HG03378 (cell line): ENCODE measurements around the gene UIMC1.

ENCODE experiments used
- ATAC-seq: cut with Tn5 transposase; IDR thresholded peaks from one replicate; pipeline ENCODE4 v1.9.1; 2021; ENCODE audit warnings: mild to moderate bottlenecking, moderate library complexity; ENCODE audit not compliant: unreplicated experiment

The UIMC1 gene

GRCh38 chr5:176906126-176906525 lies 100.5 kb downstream of the UIMC1 start:
- ATAC-seq = no peak

DNA sequence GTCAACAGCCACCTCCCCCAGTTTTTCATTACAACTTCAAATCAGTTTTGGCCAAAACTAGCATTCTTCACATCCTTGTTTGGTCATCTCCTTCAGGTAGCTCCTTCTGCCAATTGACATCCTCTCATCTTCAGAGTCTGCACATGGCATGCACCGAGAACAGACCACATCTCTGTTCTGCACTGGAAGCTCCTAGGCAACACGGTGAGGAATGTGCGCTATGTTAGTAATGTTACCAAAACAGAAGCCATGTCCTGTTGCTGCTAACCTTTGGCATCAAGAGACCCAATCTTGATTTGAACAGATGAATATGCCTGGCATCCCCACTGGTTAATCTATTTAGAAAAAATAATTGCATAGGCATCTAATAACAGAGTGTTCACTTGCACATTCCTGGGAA lies 102.3 kb downstream of the UIMC1 start:
- no peak for ATAC-seq

GRCh38 chr5:176902911-176903664 lies 103.5 kb downstream of the UIMC1 start:
- no peak for ATAC-seq

DNA sequence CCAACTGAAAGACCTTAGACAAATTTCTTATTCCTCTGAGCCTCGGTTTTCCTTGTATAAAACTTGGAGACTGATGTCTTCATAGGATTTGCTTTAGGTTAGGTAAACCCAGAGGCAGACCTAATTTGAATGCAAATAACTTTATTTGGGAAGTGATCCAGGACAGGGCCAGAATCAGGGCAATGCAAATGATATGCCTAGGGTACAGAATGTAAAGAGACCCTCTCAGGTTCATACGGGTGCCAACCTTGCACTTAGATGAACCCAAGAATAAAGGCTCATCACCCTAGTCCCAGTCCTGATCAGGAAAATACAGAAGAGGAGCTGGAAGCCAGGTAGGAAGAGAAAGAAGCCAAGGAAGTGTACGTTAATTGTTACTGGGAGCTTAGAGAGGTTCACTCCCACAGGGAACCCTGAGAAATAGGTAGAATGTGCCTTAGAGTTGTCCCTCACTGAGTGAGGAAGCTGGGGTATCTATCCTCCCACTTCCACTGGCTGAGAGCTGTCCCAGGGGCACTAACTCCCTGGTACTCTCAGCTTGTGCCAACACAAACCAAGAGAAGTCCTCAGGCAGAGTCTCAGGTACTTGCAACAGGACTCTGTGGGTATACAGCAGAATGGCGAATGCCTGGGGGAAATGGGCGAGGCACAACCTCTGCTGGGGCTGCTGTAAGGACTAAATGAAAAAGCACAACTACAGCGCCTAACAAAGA lies 104.3 kb downstream of the UIMC1 start:
- ATAC-seq = no peak

GRCh38 chr5:176901260-176902101 lies 105.1 kb downstream of the UIMC1 start:
- ATAC-seq = no peak

DNA sequence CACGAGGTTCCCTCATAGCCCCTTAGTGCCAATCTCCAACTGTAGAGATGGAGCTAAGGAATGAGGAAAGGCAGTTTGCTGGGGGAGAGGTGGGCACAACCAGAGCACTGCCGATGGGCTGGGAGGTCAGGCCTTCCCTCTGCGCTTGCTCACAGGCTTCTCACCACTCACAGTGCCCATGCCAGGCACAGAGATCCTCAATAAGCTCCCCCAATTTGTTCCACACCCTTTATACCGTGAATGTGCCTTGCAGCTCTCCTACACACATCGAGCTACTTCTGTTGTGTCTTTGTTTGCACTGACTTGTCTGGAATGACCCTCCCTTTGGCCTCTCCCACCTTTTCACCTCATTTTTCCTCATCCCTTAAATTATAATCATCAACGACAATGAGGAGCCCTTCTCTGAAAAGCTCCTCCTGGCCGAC lies 105.8 kb downstream of the UIMC1 start:
- ATAC-seq = no peak

- ATAC-seq = no peak
Measured at GRCh38 chr5:176899946-176900779, 106.4 kb downstream of the UIMC1 start.

GRCh38 chr5:176899296-176899891 lies 107.2 kb downstream of the UIMC1 start, which contains the start of gene HK3:
TSS of gene HK3 (minus strand) at chr5:176899346. CDS start at chr5:176896159, 3,187 bp downstream.
- no peak for ATAC-seq

GRCh38 chr5:176897263-176897662 lies 109.3 kb downstream of the UIMC1 start:
- ATAC-seq = no peak

DNA sequence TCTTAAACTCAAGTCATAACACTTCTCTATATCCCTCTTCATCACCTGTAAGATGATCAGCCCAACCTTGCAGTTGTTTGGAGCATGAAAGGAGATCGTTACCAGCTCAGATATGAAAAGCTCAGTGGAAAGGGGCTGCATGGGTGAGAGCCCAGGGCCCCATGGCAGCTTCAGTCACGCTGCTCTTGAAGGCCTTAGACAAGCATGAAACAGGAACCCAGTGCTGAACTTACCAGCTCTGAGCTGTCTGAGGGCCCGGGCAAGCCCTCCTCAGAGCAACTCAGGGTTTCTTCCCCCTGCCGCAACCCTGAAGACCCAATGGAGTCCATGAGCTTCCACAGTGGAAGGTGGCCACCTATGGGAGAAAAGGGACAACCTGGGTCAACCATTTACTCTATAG lies 110.7 kb downstream of the UIMC1 start:
- no peak for ATAC-seq

- ATAC-seq = no peak
Measured at GRCh38 chr5:176894298-176894697, 112.3 kb downstream of the UIMC1 start.

- no peak for ATAC-seq
Measured at GRCh38 chr5:176892663-176893062, 113.9 kb downstream of the UIMC1 start.

GRCh38 chr5:176891331-176891958 lies 115.1 kb downstream of the UIMC1 start:
- ATAC-seq = no peak

GRCh38 chr5:176890455-176891330 lies 115.9 kb downstream of the UIMC1 start:
- no peak for ATAC-seq

GRCh38 chr5:176889321-176890280 lies 117.0 kb downstream of the UIMC1 start:
- no peak for ATAC-seq

DNA sequence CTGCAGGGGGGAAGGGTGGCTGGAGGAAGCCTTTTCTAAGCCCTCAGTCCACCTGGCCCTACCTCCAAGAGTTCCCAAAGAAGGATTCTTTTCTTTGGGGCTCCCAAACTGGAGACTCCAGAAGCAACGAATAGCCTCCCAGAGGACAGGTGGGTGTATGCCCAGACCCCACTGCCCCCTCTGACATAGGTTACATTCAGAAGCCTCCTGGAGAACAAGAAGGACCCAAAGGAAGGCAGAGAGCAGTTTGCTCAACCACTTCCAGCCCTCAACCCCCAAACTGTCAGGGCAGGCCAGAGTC lies 117.8 kb downstream of the UIMC1 start:
- ATAC-seq = no peak

- ATAC-seq = no peak
Measured at GRCh38 chr5:176888016-176888864, 118.3 kb downstream of the UIMC1 start.
